ENCODE results near the gene MRPL21. TPM values are rescaled to one million over a fixed set of nuclear protein-coding genes. Genes with fewer than 3 reads are reported as not detected.
A peak's percentile ranks its signal among the peaks of the same experiment; 100 is the strongest.

Gene MRPL21
- total and polyA plus RNA-seq, 2 of the 8 experiments (the other 6 are each of a cell fraction or from before 2014, with no cell fraction given) = 102 to 107 TPM

DNA sequence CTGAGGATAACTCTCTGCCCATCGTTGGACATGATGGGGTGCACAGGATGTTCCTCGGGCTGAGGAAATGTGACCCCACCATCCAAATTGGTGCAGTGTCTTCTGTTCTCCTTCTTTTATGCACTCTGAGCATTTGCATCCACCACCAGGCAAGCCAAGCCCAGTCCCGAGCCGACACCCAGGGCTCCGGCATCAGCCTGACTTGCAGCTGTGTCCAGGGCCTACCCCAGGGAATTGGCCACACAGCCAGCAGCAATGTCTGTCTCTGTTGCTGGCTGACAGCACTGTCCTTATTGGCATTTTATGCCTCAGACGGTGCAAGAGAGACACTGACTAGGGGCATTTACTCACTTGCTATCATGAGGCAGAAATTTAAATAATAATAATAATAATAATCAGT is 36.6 kb downstream of the MRPL21 start:
- Histone ChIP-seq H2BK120ac (replicated peaks; ENCODE audit: low read depth, low read length) (no peak overlapping the region), H2BK15ac (ENCODE audit: low read length) (no peak overlapping the region), H2BK5ac (ENCODE audit: low read depth, low read length) (no peak overlapping the region), H3K4me2 (ENCODE audit: insufficient read depth in 1 of 2, low read depth in 2 of 2, low read length in 2 of 2) (no peak overlapping the region), H3K4me3 (ENCODE audit: extremely low read depth in 1 of 4, insufficient read depth in 2 of 4, low read depth in 3 of 4, low read length in 4 of 4) (no peak overlapping the region), H2BK20ac (ENCODE audit: low read length) (no peak overlapping the region), H2BK12ac (ENCODE audit: low read depth, low read length) (no peak overlapping the region), H3K9ac (replicated peaks in 1 of 4; ENCODE audit: extremely low read depth in 1 of 4, low read depth in 3 of 4, low read length in 3 of 4) (no peak overlapping the region), H3K23me2 (ENCODE audit: low read depth, low read length) (no peaks in the 10 kb centered on the region), H4K5ac (ENCODE audit: insufficient read length, low read depth, low read length) (no peak overlapping the region), H3K27me3 (replicated peaks in 1 of 4; ENCODE audit: control insufficient read depth in 3 of 4, extremely low read depth in 1 of 4, insufficient read depth in 3 of 4, low read length in 3 of 4) (peaks cover 0 to 3% (median 0%) of the 10 kb centered on the region in 4 experiments; a peak in 2 of 7 replicates), H2AK5ac (ENCODE audit: low read depth, low read length) (no peak overlapping the region), H4K8ac (ENCODE audit: extremely low read depth, insufficient read depth, low read length) (no peak overlapping the region), H4K20me1 (replicated peaks in 1 of 2; ENCODE audit: control insufficient read depth in 1 of 2, insufficient read depth in 2 of 2, low read length in 2 of 2) (no peaks in the 10 kb centered on the region), H2AFZ (ENCODE audit: low read length) (no peak overlapping the region), H3K4ac (replicated peaks; ENCODE audit: insufficient read length, low read depth, low read length) (peak overlapping the region; percentile 37), H3K27ac (ENCODE audit: low read depth, low read length) (no peak overlapping the region), H3K18ac (ENCODE audit: extremely low read depth, low read length) (no peak overlapping the region), H3K79me1 (ENCODE audit: low read depth, low read length) (no peaks in the 10 kb centered on the region), H3K56ac (replicated peaks; ENCODE audit: insufficient read length, low read depth, low read length) (no peak overlapping the region), H3K14ac (ENCODE audit: insufficient read length) (no peak overlapping the region), H3K79me2 (ENCODE audit: control insufficient read depth in 1 of 2, insufficient read depth in 2 of 2, low read length in 2 of 2) (no peaks in the 10 kb centered on the region), H3K23ac (ENCODE audit: insufficient read length) (no peak overlapping the region), H3K36me3 (ENCODE audit: control insufficient read depth in 2 of 4, insufficient read depth in 4 of 4, low read length in 3 of 4) (no peaks in the 10 kb centered on the region), H4K91ac (replicated peaks; ENCODE audit: insufficient read length, low read length) (no peak overlapping the region), H3K9me3 (ENCODE audit: insufficient read depth in 2 of 2, low read depth in 1 of 2, low read length in 1 of 2) (no peaks in the 10 kb centered on the region), H3K4me1 (replicated peaks in 1 of 4; ENCODE audit: control insufficient read depth in 3 of 4, insufficient read depth in 4 of 4, low read length in 3 of 4) (peaks cover 5 to 12% (median 6%) of the 10 kb centered on the region in 4 experiments; a peak in 6 of 7 replicates)
- POLR2A ChIA-PET (ENCODE audit: partially characterized antibody) = no interaction called here
- CTCF ChIA-PET (ENCODE audit: partially characterized antibody) = no interaction called here
- TF ChIP-seq TCF12 (IDR thresholded peaks at IDR 0.05; ENCODE audit: low read depth, low read length) (no peak), RXRA (IDR thresholded peaks at IDR 0.05; ENCODE audit: insufficient read depth, low read depth, low read length) (no peak), TEAD4 (IDR thresholded peaks at IDR 0.05; ENCODE audit: low read depth, low read length) (no peak), BACH1 (IDR thresholded peaks at IDR 0.05; ENCODE audit: low read length) (no peak), TAF1 (IDR thresholded peaks at IDR 0.05; ENCODE audit: low read depth, low read length) (no peak), SP2 (IDR thresholded peaks at IDR 0.05; ENCODE audit: low read length) (no peak), CHD2 (IDR thresholded peaks at IDR 0.05; ENCODE audit: low read length) (no peak), KDM5A (IDR thresholded peaks at IDR 0.05; ENCODE audit: low read length) (no peak), YY1 (IDR thresholded peaks at IDR 0.05; ENCODE audit: low read depth, low read length) (no peak), JUND (IDR thresholded peaks at IDR 0.05; ENCODE audit: low read length) (no peak)
- WGBS, 2 experiments (ENCODE audit: extremely low coverage in 1 of 2, insufficient coverage in 1 of 2, insufficient read length in 1 of 2, insufficient replicate concordance in 2 of 2, low coverage in 1 of 2, low lambda C conversion rate in 2 of 2, missing lambda C conversion rate in 1 of 2) = 89% methylated on average over 6 of the region's 6 CpGs; no CpG with 5 or more reads in 1 of the 2 experiments
- FAIRE-seq = no peak
- no peak for DNase-seq (ENCODE audit: low read depth in 1 of 2, low spot score in 2 of 2)
